Activated naive CD8-positive, alpha-beta T cell treated with anti-CD3 and anti-CD28 coated beads, Interleukin-2, amount 50 U/mL, for 24 hours (primary cell): ENCODE data around the gene SPRR2D.
"Not testable (repeated sequence)": the region's sequence is repeated elsewhere in the genome, so short reads cannot be mapped to it uniquely, and the experiment has no call there.

Experiments
- ATAC-seq: fragments of 150-1000 bp; cut with Tn5 transposase; one replicate; pipeline ENCODE4 v1.10.0; 2021
- DNase-seq: peaks from one replicate; pipeline ENCODE4 v3.0.0; 2021
- H3K27ac Mint-ChIP-seq: one replicate; pipeline ENCODE4 v1.8.0; 2021; ENCODE audit warnings: mild to moderate bottlenecking, mixed read lengths
- H3K27me3 Mint-ChIP-seq: one replicate; pipeline ENCODE4 v1.8.0; 2021; ENCODE audit warnings: mixed read lengths
- H3K36me3 Mint-ChIP-seq: one replicate; pipeline ENCODE4 v1.8.0; 2021; ENCODE audit warnings: low read depth, mixed read lengths
- H3K4me1 Mint-ChIP-seq: one replicate; pipeline ENCODE4 v1.8.0; 2021; ENCODE audit warnings: mixed read lengths
- H3K4me3 Mint-ChIP-seq: one replicate; pipeline ENCODE4 v1.8.0; 2021; ENCODE audit warnings: mild to moderate bottlenecking, moderate library complexity, mixed read lengths
- H3K9me3 Mint-ChIP-seq: one replicate; pipeline ENCODE4 v1.8.0; 2021; ENCODE audit warnings: mixed read lengths

SPRR2D gene

GRCh38 chr1:153040950-153041631 is at the start of gene SPRR2D:
Gene SPRR2D, minus strand, starts transcription at chr1:153041120. Its CDS starts 774 bp downstream, at chr1:153040346.
- Mint-ChIP-seq H3K4me3 (no peak within 1 kb of the TSS), H3K27me3 (peaks cover 54% of the 10 kb centered on the region), H3K36me3 (no peaks in the 10 kb centered on the region), H3K9me3 (no peaks in the 10 kb centered on the region), H3K4me1 (no peaks in the 10 kb centered on the region), H3K27ac (no peak within 1 kb of the TSS)
- DNase-seq (no peak), ATAC-seq (no peak)

GRCh38 chr1:153087652-153088051 is 46.7 kb upstream of the SPRR2D start:
- no peak for ATAC-seq
- Mint-ChIP-seq H3K27me3 (peaks cover 18% of the 10 kb centered on the region), H3K4me1 (no peaks in the 10 kb centered on the region), H3K27ac (no peak overlapping the region), H3K36me3 (no peaks in the 10 kb centered on the region), H3K9me3 (no peaks in the 10 kb centered on the region), H3K4me3 (no peak overlapping the region)
- DNase-seq, result no peak

GRCh38 chr1:153081736-153082135 is 40.8 kb upstream of the SPRR2D start:
- H3K27me3 Mint-ChIP-seq, result peaks cover 31% of the 10 kb centered on the region
- H3K4me3 Mint-ChIP-seq, result no peak overlapping the region
- no peak overlapping the region for H3K27ac Mint-ChIP-seq
- ATAC-seq (no peak), DNase-seq (no peak)
- H3K36me3 Mint-ChIP-seq, result no peaks in the 10 kb centered on the region
- no peaks in the 10 kb centered on the region for H3K4me1 Mint-ChIP-seq
- peaks cover 10% of the 10 kb centered on the region for H3K9me3 Mint-ChIP-seq

GRCh38 chr1:153072806-153073726 is 32.1 kb upstream of the SPRR2D start:
- Mint-ChIP-seq H3K36me3 (no peaks in the 10 kb centered on the region), H3K4me1 (no peaks in the 10 kb centered on the region), H3K4me3 (no peak overlapping the region), H3K27me3 (peaks cover 10% of the 10 kb centered on the region), H3K27ac (no peak overlapping the region), H3K9me3 (peaks cover 3% of the 10 kb centered on the region)
- no peak for DNase-seq
- no peak for ATAC-seq

GRCh38 chr1:153071511-153071910 is 30.6 kb upstream of the SPRR2D start, which contains the start of gene SPRR2B:
Gene SPRR2B, minus strand, starts transcription at chr1:153071611. Its CDS starts 772 bp downstream, at chr1:153070839.
- Mint-ChIP-seq H3K27me3 (peaks cover 8% of the 10 kb centered on the region), H3K4me1 (no peaks in the 10 kb centered on the region), H3K36me3 (no peaks in the 10 kb centered on the region), H3K9me3 (no peaks in the 10 kb centered on the region), H3K4me3 (no peak within 1 kb of the TSS), H3K27ac (no peak within 1 kb of the TSS)
- DNase-seq (no peak), ATAC-seq (no peak)

GRCh38 chr1:153070243-153070642 is 29.3 kb upstream of the SPRR2D start:
- ATAC-seq (no peak), DNase-seq (no peak)
- H3K4me3 Mint-ChIP-seq, result no peak overlapping the region
- H3K4me1 Mint-ChIP-seq, result no peaks in the 10 kb centered on the region
- H3K27ac Mint-ChIP-seq, result no peak overlapping the region
- no peaks in the 10 kb centered on the region for H3K9me3 Mint-ChIP-seq
- no peaks in the 10 kb centered on the region for H3K36me3 Mint-ChIP-seq
- peaks cover 13% of the 10 kb centered on the region for H3K27me3 Mint-ChIP-seq

GRCh38 chr1:153058826-153059784 is 18.2 kb upstream of the SPRR2D start:
- Mint-ChIP-seq H3K36me3 (no peaks in the 10 kb centered on the region), H3K9me3 (no peaks in the 10 kb centered on the region), H3K27ac (no peak overlapping the region), H3K27me3 (peaks cover 16% of the 10 kb centered on the region), H3K4me1 (no peaks in the 10 kb centered on the region), H3K4me3 (no peak overlapping the region)
- ATAC-seq (no peak), DNase-seq (no peak)

GRCh38 chr1:153058154-153058553 is 17.2 kb upstream of the SPRR2D start:
- H3K4me1 Mint-ChIP-seq, result no peaks in the 10 kb centered on the region
- ATAC-seq, result no peak
- peaks cover 16% of the 10 kb centered on the region for H3K27me3 Mint-ChIP-seq

GRCh38 chr1:153057375-153057774 is 16.5 kb upstream of the SPRR2D start, which contains the start of gene SPRR2A:
Gene SPRR2A, minus strand, starts transcription at chr1:153057512. Its CDS starts 777 bp downstream, at chr1:153056735.
- H3K36me3 Mint-ChIP-seq, result no peaks in the 10 kb centered on the region

More at GRCh38 chr1:153058154-153058553, 17.2 kb upstream of the SPRR2D start:
- no peak for DNase-seq
- Mint-ChIP-seq H3K36me3 (no peaks in the 10 kb centered on the region), H3K4me3 (no peak overlapping the region), H3K27ac (no peak overlapping the region), H3K9me3 (no peaks in the 10 kb centered on the region)

GRCh38 chr1:153056111-153056510 is 15.2 kb upstream of the SPRR2D start:
- DNase-seq, H3K9me3 Mint-ChIP-seq, H3K27ac Mint-ChIP-seq, H3K4me1 Mint-ChIP-seq, H3K36me3 Mint-ChIP-seq, H3K4me3 Mint-ChIP-seq, ATAC-seq: not testable (repeated sequence)
- H3K27me3 Mint-ChIP-seq, result peaks cover 23% of the 10 kb centered on the region

More at GRCh38 chr1:153057375-153057774, 16.5 kb upstream of the SPRR2D start, which contains the start of gene SPRR2A:
- no peak within 1 kb of the TSS for H3K27ac Mint-ChIP-seq
- H3K4me3 Mint-ChIP-seq, result no peak within 1 kb of the TSS
- peaks cover 17% of the 10 kb centered on the region for H3K27me3 Mint-ChIP-seq
- no peaks in the 10 kb centered on the region for H3K9me3 Mint-ChIP-seq
- no peaks in the 10 kb centered on the region for H3K4me1 Mint-ChIP-seq
- DNase-seq (no peak), ATAC-seq (no peak)

- DNase-seq, result no peak
- Mint-ChIP-seq H3K27ac (no peak overlapping the region), H3K4me3 (no peak overlapping the region), H3K4me1 (no peaks in the 10 kb centered on the region), H3K27me3 (peaks cover 38% of the 10 kb centered on the region), H3K9me3 (no peaks in the 10 kb centered on the region), H3K36me3 (no peaks in the 10 kb centered on the region)
- no peak for ATAC-seq
These were observed 8.3 kb upstream of the SPRR2D start for GRCh38 chr1:153049211-153049610.

- Mint-ChIP-seq H3K27me3 (peaks cover 28% of the 10 kb centered on the region), H3K4me1 (no peaks in the 10 kb centered on the region), H3K27ac (no peak overlapping the region), H3K9me3 (no peaks in the 10 kb centered on the region), H3K36me3 (no peaks in the 10 kb centered on the region), H3K4me3 (no peak overlapping the region)
- ATAC-seq, result no peak
- DNase-seq, result no peak
These were observed 5.7 kb downstream of the SPRR2D start for GRCh38 chr1:153035211-153035610.

- Mint-ChIP-seq H3K36me3 (no peaks in the 10 kb centered on the region), H3K27ac (no peak overlapping the region), H3K27me3 (peaks cover 23% of the 10 kb centered on the region), H3K4me1 (no peaks in the 10 kb centered on the region), H3K9me3 (peaks cover 3% of the 10 kb centered on the region), H3K4me3 (no peak overlapping the region)
- peak; percentile 68 for ATAC-seq
- DNase-seq, result no peak
These were observed 8.1 kb downstream of the SPRR2D start for GRCh38 chr1:153032677-153033308.
